Psoas muscle (tissue), 8 donors: ENCODE results near the gene SLC2A3. TPM values are rescaled to one million over a fixed set of nuclear protein-coding genes. Genes with fewer than 3 reads are reported as not detected.
"Not testable (repeated sequence)": the region's sequence is repeated elsewhere in the genome, so short reads cannot be mapped to it uniquely, and the experiment has no call there.

Experiments
- ATAC-seq, 4 donors: fragments of 200-7000 bp; cut with Tn5 transposase; one replicate each; pipeline ENCODE4 v1.9.1; 2020; ENCODE audit warnings: moderate library complexity in 3 of 4, mild to moderate bottlenecking in 2 of 4
- DNase-seq, 2 donors: peaks; one replicate each; pipeline ENCODE4 v3.0.0-alpha.2; 2020
- H3K27ac ChIP-seq: fragments of 200-600 bp; one replicate; pipeline ENCODE4 v1.8.0; 2022
- H3K27me3 ChIP-seq, 3 donors: fragments of 200-600 bp in 1 of 3; one replicate each; pipeline versions ENCODE4 v1.6.1 to v1.8.0; 2013 to 2022; ENCODE audit warnings: low read length in 2 of 3, mild to moderate bottlenecking in 2 of 3, moderate library complexity in 1 of 3; ENCODE audit not compliant: insufficient read depth in 3 of 3
- H3K36me3 ChIP-seq, 2 donors: fragments of 200-600 bp in 1 of 2; one replicate each; pipeline versions ENCODE4 v1.6.1 to v1.8.0; 2013 to 2022; ENCODE audit warnings: low read depth in 1 of 2, mild to moderate bottlenecking in 1 of 2, moderate library complexity in 1 of 2; ENCODE audit not compliant: insufficient read depth in 1 of 2
- H3K4me1 ChIP-seq: fragments of 200-600 bp; one replicate; pipeline ENCODE4 v1.8.0; 2022
- H3K4me3 ChIP-seq: fragments of 200-600 bp; one replicate; pipeline ENCODE4 v1.8.0; 2022; ENCODE audit warnings: mild to moderate bottlenecking
- H3K9me3 ChIP-seq: fragments of 200-600 bp; one replicate; pipeline ENCODE4 v1.8.0; 2022
- WGBS, 3 donors: extraction: QIAGEN DNeasy Blood & Tissue Kit; methylation state at CpG; one replicate each; pipeline versions ENCODE4 v1.1.6 to v1.1.7; 2013; 5-methylcytosine and 5-hydroxymethylcytosine counted together
- intact Hi-C, 2 donors: fragments of 100-400 bp; cut with DNase I; formaldehyde crosslinking; loops; one replicate each; pipeline versions ENCODE4 v1.11.0 to v1.14.2; 2022
- polyA plus RNA-seq, 3 donors: library from polyadenylated mRNA; stranded (reverse); fragments of 200-250 nt; gene quantifications; one replicate each; pipeline ENCODE4 v1.2.3, GENCODE V29; 2013
- total RNA-seq, 4 donors: library from RNA; stranded (reverse); fragmentation: NEBNext Ultra II Directional in 2 of 4; extraction: Animal tissue kit (Norgen Biotek cat#: 25700) in 2 of 4; gene quantifications; one replicate each; pipeline versions ENCODE4 v1.2.1 to v1.2.4, GENCODE V29; 2021 to 2023
- TF ChIP-seq, protein P1 (sequence below): fragments of 200-600 bp; IDR thresholded peaks from one replicate; pipeline ENCODE4 v1.8.0; 2022; ENCODE audit warnings: antibody characterized with exemption
- donor health status: healthy with polysubstance abuse.
- donor health status: DM: no; HTN: no; CAD: no; lungs with moderate emphysema.
- donor health status: Bipolar disorder and iron deficiency.
- donor health status: healthy.
- donor health status: DM: yes; HTN: yes; CAD: no.
- donor health status: DM: no; HTN: no; CAD: no.
- donor health status: DM: no; HTN: no; CAD: no.
- donor health status: DM: yes; HTN: yes; CAD: no.

The SLC2A3 gene
- total and polyA plus RNA-seq, 7 donors: 1.8 to 18.9 (median 4.6) TPM

- Histone ChIP-seq H3K4me1 (no peaks in the 10 kb centered on the region), H3K9me3 (no peaks in the 10 kb centered on the region), H3K27me3 (peaks cover 0 to 5% (median 2%) of the 10 kb centered on the region in 3 donors), H3K27ac (no peak overlapping the region), H3K4me3 (peak overlapping the region; percentile 28), H3K36me3 (peaks cover 0 to 13% of the 10 kb centered on the region in 2 donors)
- intact Hi-C loops: no loop called here
- WGBS, 3 donors: 16 to 25% (median 21%) methylated on average over 26 to 36 of the region's 38 CpGs
- TF ChIP-seq, protein P1, sequence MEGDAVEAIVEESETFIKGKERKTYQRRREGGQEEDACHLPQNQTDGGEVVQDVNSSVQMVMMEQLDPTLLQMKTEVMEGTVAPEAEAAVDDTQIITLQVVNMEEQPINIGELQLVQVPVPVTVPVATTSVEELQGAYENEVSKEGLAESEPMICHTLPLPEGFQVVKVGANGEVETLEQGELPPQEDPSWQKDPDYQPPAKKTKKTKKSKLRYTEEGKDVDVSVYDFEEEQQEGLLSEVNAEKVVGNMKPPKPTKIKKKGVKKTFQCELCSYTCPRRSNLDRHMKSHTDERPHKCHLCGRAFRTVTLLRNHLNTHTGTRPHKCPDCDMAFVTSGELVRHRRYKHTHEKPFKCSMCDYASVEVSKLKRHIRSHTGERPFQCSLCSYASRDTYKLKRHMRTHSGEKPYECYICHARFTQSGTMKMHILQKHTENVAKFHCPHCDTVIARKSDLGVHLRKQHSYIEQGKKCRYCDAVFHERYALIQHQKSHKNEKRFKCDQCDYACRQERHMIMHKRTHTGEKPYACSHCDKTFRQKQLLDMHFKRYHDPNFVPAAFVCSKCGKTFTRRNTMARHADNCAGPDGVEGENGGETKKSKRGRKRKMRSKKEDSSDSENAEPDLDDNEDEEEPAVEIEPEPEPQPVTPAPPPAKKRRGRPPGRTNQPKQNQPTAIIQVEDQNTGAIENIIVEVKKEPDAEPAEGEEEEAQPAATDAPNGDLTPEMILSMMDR: no peak
- ATAC-seq (no peak), DNase-seq (no peak)
Measured at GRCh38 chr12:7915661-7916403, 20.2 kb downstream of the SLC2A3 start.

GRCh38 chr12:7910106-7910505, 25.9 kb downstream of the SLC2A3 start:
- H3K9me3 ChIP-seq, H3K36me3 ChIP-seq, H3K27me3 ChIP-seq, H3K4me3 ChIP-seq, intact Hi-C loops, H3K27ac ChIP-seq, H3K4me1 ChIP-seq, DNase-seq, ATAC-seq: not testable (repeated sequence)
- WGBS, 3 donors: 73 to 76% (median 75%) methylated on average over 7 of the region's 7 CpGs

DNA sequence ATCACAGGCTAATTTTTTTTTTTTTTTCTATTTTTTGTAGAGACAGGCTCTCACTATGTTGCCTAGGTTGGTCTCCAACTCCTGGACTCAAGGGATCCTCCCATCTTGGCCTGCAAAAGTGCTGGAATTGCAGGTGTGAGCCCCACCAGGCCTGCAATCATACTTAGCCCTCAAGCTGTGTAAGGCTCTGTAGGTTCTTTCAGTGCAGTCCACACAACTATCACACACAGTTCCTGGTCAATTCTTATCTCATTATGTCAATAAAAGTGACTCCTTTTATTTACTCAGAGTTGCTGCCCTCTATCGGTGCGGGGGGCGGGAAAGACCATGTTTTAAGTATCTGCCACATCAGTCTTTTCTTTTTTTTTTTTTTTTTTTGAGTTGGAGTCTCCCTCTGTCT, 29.0 kb downstream of the SLC2A3 start:
- Histone ChIP-seq H3K36me3 (no peaks in the 10 kb centered on the region), H3K4me1 (no peaks in the 10 kb centered on the region), H3K4me3 (no peak overlapping the region), H3K27me3 (no peaks in the 10 kb centered on the region), H3K9me3 (no peaks in the 10 kb centered on the region), H3K27ac (no peak overlapping the region)
- intact Hi-C loops: no loop called here
- ATAC-seq: no peak
- TF ChIP-seq, protein P1: no peak
- no peak for DNase-seq
- 42 to 57% (median 45%) methylated on average over 3 of the region's 3 CpGs for WGBS, 3 donors

GRCh38 chr12:7906303-7906702, 29.7 kb downstream of the SLC2A3 start:
- H3K36me3 ChIP-seq, H3K4me3 ChIP-seq, H3K27ac ChIP-seq, H3K4me1 ChIP-seq, H3K27me3 ChIP-seq, H3K9me3 ChIP-seq, ATAC-seq, DNase-seq, intact Hi-C loops: not testable (repeated sequence)
- 67 to 79% (median 77%) methylated on average over 4 of the region's 4 CpGs for WGBS, 3 donors

GRCh38 chr12:7905600-7906125, 30.3 kb downstream of the SLC2A3 start:
- H3K27ac ChIP-seq, intact Hi-C loops, H3K36me3 ChIP-seq, H3K9me3 ChIP-seq, H3K4me1 ChIP-seq, ATAC-seq, H3K4me3 ChIP-seq, H3K27me3 ChIP-seq, DNase-seq: not testable (repeated sequence)
- WGBS, 3 donors: 25 to 31% (median 25%) methylated on average over 2 of the region's 5 CpGs

DNA sequence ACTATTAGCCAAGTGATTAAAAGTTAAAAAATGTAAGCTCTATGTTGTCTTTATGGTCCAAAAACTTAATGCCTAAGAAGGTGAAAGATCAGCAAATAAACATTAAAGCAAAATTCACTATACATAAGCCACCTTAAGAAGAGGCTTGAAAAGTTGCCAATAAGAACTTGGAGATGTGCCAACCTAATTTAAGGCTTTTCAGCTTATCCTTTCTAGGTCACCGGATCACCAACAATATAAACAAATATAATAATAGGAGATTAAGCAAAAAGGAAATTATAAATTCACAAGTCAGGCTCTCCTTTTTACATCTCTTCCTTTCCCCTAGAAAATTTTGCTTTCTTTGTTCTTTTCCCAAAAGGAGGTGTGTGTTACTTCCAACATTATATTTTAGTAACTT, 30.9 kb downstream of the SLC2A3 start:
- H3K4me3 ChIP-seq: no peak overlapping the region
- H3K36me3 ChIP-seq: no peaks in the 10 kb centered on the region
- no peak overlapping the region for H3K27ac ChIP-seq
- intact Hi-C loops: no loop called here
- WGBS, 3 donors: 6 to 15% (median 9%) methylated on average over 1 of the region's 1 CpG
- no peaks in the 10 kb centered on the region for H3K4me1 ChIP-seq
- no peaks in the 10 kb centered on the region for H3K27me3 ChIP-seq
- ATAC-seq: no peak
- DNase-seq: no peak
- H3K9me3 ChIP-seq: no peaks in the 10 kb centered on the region
- TF ChIP-seq, protein P1: no peak

DNA sequence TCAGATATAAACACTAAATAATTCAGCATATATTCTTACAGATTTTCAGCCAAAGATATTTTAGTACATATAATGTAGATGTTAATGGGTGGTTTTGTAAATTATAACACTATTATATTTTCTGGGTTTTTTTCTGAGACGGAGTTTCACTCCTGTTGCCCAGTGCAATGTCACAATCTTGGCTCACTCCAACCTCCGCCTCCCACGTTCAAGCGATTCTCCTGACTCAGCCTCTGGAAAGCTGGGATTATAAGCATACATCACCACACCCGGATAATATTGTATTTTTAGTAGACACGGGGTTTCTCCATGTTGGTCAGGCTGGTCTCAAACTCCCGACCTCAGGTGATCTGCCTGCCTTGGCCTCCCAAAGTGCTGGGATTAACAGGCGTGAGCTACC, 33.6 kb downstream of the SLC2A3 start:
- intact Hi-C loops, H3K27ac ChIP-seq, H3K9me3 ChIP-seq, DNase-seq, H3K4me3 ChIP-seq, ATAC-seq, H3K36me3 ChIP-seq, H3K4me1 ChIP-seq, H3K27me3 ChIP-seq: not testable (repeated sequence)
- 75 to 83% (median 76%) methylated on average over 8 of the region's 8 CpGs for WGBS, 3 donors
